ENCODE data around the gene CCDC15.

The CCDC15 gene

GRCh38 chr11:124922831-124923230 lies 31.2 kb upstream of the CCDC15 start:
- Histone ChIP-seq H3K36me3 (ENCODE audit: control insufficient read depth in 1 of 2, insufficient read depth in 2 of 2, low read length in 2 of 2) (no peaks in the 10 kb centered on the region), H2BK120ac (ENCODE audit: insufficient read depth, low read length, poor library complexity) (no peak overlapping the region), H3K23ac (ENCODE audit: low read length) (no peak overlapping the region), H3K79me2 (ENCODE audit: control insufficient read depth, insufficient read depth, low read length, poor library complexity) (peaks cover 2% of the 10 kb centered on the region), H3K18ac (ENCODE audit: low read length) (no peak overlapping the region), H2BK5ac (ENCODE audit: low read depth, low read length, poor library complexity) (no peak overlapping the region), H3K9me3 (ENCODE audit: insufficient read depth, low read depth, low read length) (peaks cover 2% of the 10 kb centered on the region), H2AK5ac (ENCODE audit: low read length) (no peak overlapping the region), H2BK12ac (ENCODE audit: low read length) (no peak overlapping the region), H3K27ac (ENCODE audit: low read depth, low read length) (no peak overlapping the region), H3K14ac (ENCODE audit: low read length) (no peak overlapping the region), H3K4me1 (ENCODE audit: control insufficient read depth in 1 of 2, insufficient read depth in 2 of 2, low read length in 2 of 2) (peaks cover 0 to 5% of the 10 kb centered on the region in 2 experiments), H3K4me2 (ENCODE audit: low read length) (no peak overlapping the region), H4K12ac (ENCODE audit: low read depth, low read length) (no peak overlapping the region), H4K8ac (ENCODE audit: low read depth, low read length) (no peak overlapping the region), H3K4ac (ENCODE audit: low read depth, low read length) (no peak overlapping the region), H2AFZ (ENCODE audit: insufficient read depth, low read length, poor library complexity) (no peak overlapping the region), H3K9ac (ENCODE audit: low read length) (no peak overlapping the region), H3K79me1 (ENCODE audit: low read length) (peaks cover 4% of the 10 kb centered on the region), H3K27me3 (ENCODE audit: insufficient read depth, low read length) (peaks cover 7% of the 10 kb centered on the region), H4K91ac (ENCODE audit: low read depth, low read length) (no peak overlapping the region), H3K4me3 (ENCODE audit: low read depth, low read length) (no peak overlapping the region)
- DNase-seq: no peak
- no CpG with 5 or more reads among the region's 4 CpGs for WGBS (ENCODE audit: extremely low coverage, insufficient coverage, insufficient read length)

DNA sequence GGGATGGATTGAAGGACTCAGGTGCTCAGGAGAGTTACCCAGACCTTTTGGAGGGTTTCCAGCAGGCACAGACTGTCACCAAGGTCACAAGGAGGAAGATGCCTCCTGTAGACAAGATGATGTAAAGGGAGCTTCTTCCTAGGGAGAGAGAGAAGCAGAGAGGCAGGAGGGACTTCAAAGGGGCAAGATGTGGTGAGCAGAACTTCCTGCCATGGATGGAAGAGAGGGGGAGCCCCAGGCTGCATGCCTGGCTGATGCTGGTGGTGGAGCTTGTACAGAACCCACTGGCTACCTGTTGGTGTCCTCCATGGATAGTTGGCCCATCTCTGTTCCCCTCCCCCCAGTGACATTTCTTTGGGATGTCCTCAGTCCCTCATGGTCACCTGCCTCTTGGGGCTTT lies 30.7 kb upstream of the CCDC15 start:
- Histone ChIP-seq H4K91ac (ENCODE audit: low read depth, low read length) (no peak overlapping the region), H2BK5ac (ENCODE audit: low read depth, low read length, poor library complexity) (no peak overlapping the region)

GRCh38 chr11:124928942-124929665 lies 24.9 kb upstream of the CCDC15 start:
- no peak overlapping the region for H3K4me3 ChIP-seq (ENCODE audit: low read depth, low read length)
- no peak overlapping the region for H2BK12ac ChIP-seq (ENCODE audit: low read length)
- no peak for DNase-seq
- no CpG with 5 or more reads among the region's 4 CpGs for WGBS (ENCODE audit: extremely low coverage, insufficient coverage, insufficient read length)
- no peak overlapping the region for H2BK5ac ChIP-seq (ENCODE audit: low read depth, low read length, poor library complexity)
- H2AK5ac ChIP-seq (ENCODE audit: low read length): no peak overlapping the region
- H2AFZ ChIP-seq (ENCODE audit: insufficient read depth, low read length, poor library complexity): no peak overlapping the region
- no peak overlapping the region for H4K8ac ChIP-seq (ENCODE audit: low read depth, low read length)
- H3K4me1 ChIP-seq (ENCODE audit: control insufficient read depth in 1 of 2, insufficient read depth in 2 of 2, low read length in 2 of 2): no peaks in the 10 kb centered on the region
- H3K36me3 ChIP-seq (ENCODE audit: control insufficient read depth in 1 of 2, insufficient read depth in 2 of 2, low read length in 2 of 2): no peaks in the 10 kb centered on the region
- H3K9me3 ChIP-seq (ENCODE audit: insufficient read depth, low read depth, low read length): no peaks in the 10 kb centered on the region
- H3K27ac ChIP-seq (ENCODE audit: low read depth, low read length): no peak overlapping the region
- no peak overlapping the region for H2BK120ac ChIP-seq (ENCODE audit: insufficient read depth, low read length, poor library complexity)
- no peak overlapping the region for H4K91ac ChIP-seq (ENCODE audit: low read depth, low read length)
- H3K4ac ChIP-seq (ENCODE audit: low read depth, low read length): no peak overlapping the region
- no peak overlapping the region for H3K23ac ChIP-seq (ENCODE audit: low read length)
- no peaks in the 10 kb centered on the region for H3K27me3 ChIP-seq (ENCODE audit: insufficient read depth, low read length)
- H3K9ac ChIP-seq (ENCODE audit: low read length): no peak overlapping the region
- H3K79me2 ChIP-seq (ENCODE audit: control insufficient read depth, insufficient read depth, low read length, poor library complexity): no peaks in the 10 kb centered on the region
- H3K18ac ChIP-seq (ENCODE audit: low read length): no peak overlapping the region
- H4K12ac ChIP-seq (ENCODE audit: low read depth, low read length): no peak overlapping the region
- H3K79me1 ChIP-seq (ENCODE audit: low read length): no peaks in the 10 kb centered on the region
- no peak overlapping the region for H3K14ac ChIP-seq (ENCODE audit: low read length)
- H3K4me2 ChIP-seq (ENCODE audit: low read length): no peak overlapping the region

More for the DNA sequence above, 30.7 kb upstream of the CCDC15 start:
- H3K9ac ChIP-seq (ENCODE audit: low read length): no peak overlapping the region
- peaks cover 0 to 5% of the 10 kb centered on the region in 2 experiments for H3K4me1 ChIP-seq (ENCODE audit: control insufficient read depth in 1 of 2, insufficient read depth in 2 of 2, low read length in 2 of 2)
- H3K4ac ChIP-seq (ENCODE audit: low read depth, low read length): no peak overlapping the region
- no peak overlapping the region for H3K18ac ChIP-seq (ENCODE audit: low read length)
- H3K27me3 ChIP-seq (ENCODE audit: insufficient read depth, low read length): peaks cover 7% of the 10 kb centered on the region
- H4K12ac ChIP-seq (ENCODE audit: low read depth, low read length): no peak overlapping the region
- H3K4me3 ChIP-seq (ENCODE audit: low read depth, low read length): no peak overlapping the region
- H3K27ac ChIP-seq (ENCODE audit: low read depth, low read length): no peak overlapping the region
- peaks cover 4% of the 10 kb centered on the region for H3K79me1 ChIP-seq (ENCODE audit: low read length)
- no peak overlapping the region for H2AK5ac ChIP-seq (ENCODE audit: low read length)
- no peak overlapping the region for H4K8ac ChIP-seq (ENCODE audit: low read depth, low read length)
- no peak for DNase-seq
- no peak overlapping the region for H2BK12ac ChIP-seq (ENCODE audit: low read length)
- H3K23ac ChIP-seq (ENCODE audit: low read length): no peak overlapping the region
- no peak overlapping the region for H3K4me2 ChIP-seq (ENCODE audit: low read length)
- peaks cover 2% of the 10 kb centered on the region for H3K9me3 ChIP-seq (ENCODE audit: insufficient read depth, low read depth, low read length)
- no peak overlapping the region for H2BK120ac ChIP-seq (ENCODE audit: insufficient read depth, low read length, poor library complexity)
- H2AFZ ChIP-seq (ENCODE audit: insufficient read depth, low read length, poor library complexity): no peak overlapping the region
- no peaks in the 10 kb centered on the region for H3K36me3 ChIP-seq (ENCODE audit: control insufficient read depth in 1 of 2, insufficient read depth in 2 of 2, low read length in 2 of 2)
- no peak overlapping the region for H3K14ac ChIP-seq (ENCODE audit: low read length)
- peaks cover 2% of the 10 kb centered on the region for H3K79me2 ChIP-seq (ENCODE audit: control insufficient read depth, insufficient read depth, low read length, poor library complexity)

DNA sequence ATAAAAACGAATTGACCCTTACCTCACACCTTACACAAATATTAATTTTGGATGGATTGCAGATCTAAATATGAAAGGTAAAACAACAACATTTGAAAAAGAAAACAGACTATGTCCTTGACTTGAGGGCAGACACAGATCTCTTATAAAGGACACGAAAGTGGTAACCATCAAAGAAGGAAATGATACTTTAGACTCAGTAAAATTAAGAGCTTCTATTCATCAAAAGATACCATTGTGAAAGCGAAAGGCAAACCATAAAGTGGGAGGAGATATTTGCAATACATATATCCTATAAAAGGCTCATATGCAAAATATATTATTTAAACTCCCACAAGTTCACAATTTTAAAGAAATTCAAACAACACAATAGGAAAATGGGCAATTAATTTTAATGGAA lies 23.2 kb upstream of the CCDC15 start:
- H3K18ac ChIP-seq (ENCODE audit: low read length): no peak overlapping the region
- no peak overlapping the region for H3K4me3 ChIP-seq (ENCODE audit: low read depth, low read length)
- H3K4me2 ChIP-seq (ENCODE audit: low read length): no peak overlapping the region
- H4K12ac ChIP-seq (ENCODE audit: low read depth, low read length): no peak overlapping the region
- H2BK12ac ChIP-seq (ENCODE audit: low read length): no peak overlapping the region
- H3K14ac ChIP-seq (ENCODE audit: low read length): no peak overlapping the region
- H3K79me2 ChIP-seq (ENCODE audit: control insufficient read depth, insufficient read depth, low read length, poor library complexity): no peaks in the 10 kb centered on the region
- H3K79me1 ChIP-seq (ENCODE audit: low read length): no peaks in the 10 kb centered on the region
- H3K27ac ChIP-seq (ENCODE audit: low read depth, low read length): no peak overlapping the region
- no peak overlapping the region for H2AFZ ChIP-seq (ENCODE audit: insufficient read depth, low read length, poor library complexity)
- H3K4me1 ChIP-seq (ENCODE audit: control insufficient read depth in 1 of 2, insufficient read depth in 2 of 2, low read length in 2 of 2): no peaks in the 10 kb centered on the region
- DNase-seq: no peak
- H3K23ac ChIP-seq (ENCODE audit: low read length): no peak overlapping the region
- no peak overlapping the region for H2BK5ac ChIP-seq (ENCODE audit: low read depth, low read length, poor library complexity)
- no peak overlapping the region for H4K91ac ChIP-seq (ENCODE audit: low read depth, low read length)
- no peak overlapping the region for H4K8ac ChIP-seq (ENCODE audit: low read depth, low read length)
- WGBS (ENCODE audit: extremely low coverage, insufficient coverage, insufficient read length): no CpG with 5 or more reads among the region's 3 CpGs
- H3K27me3 ChIP-seq (ENCODE audit: insufficient read depth, low read length): no peaks in the 10 kb centered on the region
- H2AK5ac ChIP-seq (ENCODE audit: low read length): no peak overlapping the region
- H2BK120ac ChIP-seq (ENCODE audit: insufficient read depth, low read length, poor library complexity): no peak overlapping the region
- no peak overlapping the region for H3K4ac ChIP-seq (ENCODE audit: low read depth, low read length)
- H3K9ac ChIP-seq (ENCODE audit: low read length): no peak overlapping the region
- H3K36me3 ChIP-seq (ENCODE audit: control insufficient read depth in 1 of 2, insufficient read depth in 2 of 2, low read length in 2 of 2): no peaks in the 10 kb centered on the region
- peaks cover 2% of the 10 kb centered on the region for H3K9me3 ChIP-seq (ENCODE audit: insufficient read depth, low read depth, low read length)
